Neutrophil (primary cell): Measurements from ENCODE around the gene NAV3.

ENCODE experiments used
- H3K27ac ChIP-seq: fragments of 200-600 bp; sonication (generic); 2 replicates; pipeline ENCODE4 v1.5.1; 2016; ENCODE audit warnings: mild to moderate bottlenecking, moderate library complexity
- H3K27me3 ChIP-seq: fragments of 200-600 bp; sonication (generic); 2 replicates; pipeline ENCODE4 v1.6.0; 2016; ENCODE audit warnings: mild to moderate bottlenecking
- H3K36me3 ChIP-seq: fragments of 200-600 bp; sonication (generic); 2 replicates; pipeline ENCODE4 v1.5.1; 2017
- H3K4me1 ChIP-seq, 2 experiments: fragments of 200-600 bp in 1 of 2; sonication (generic) in 1 of 2; 1 replicate in 1 of 2; 2 replicates in 1 of 2; pipeline versions ENCODE4 v1.5.1 to v1.6.1; 2013 to 2016; ENCODE audit warnings: low read depth in 1 of 2, low read length in 1 of 2, mild to moderate bottlenecking in 1 of 2, moderate library complexity in 1 of 2; ENCODE audit not compliant: control insufficient read depth in 1 of 2, insufficient read depth in 1 of 2
- H3K4me3 ChIP-seq, 2 experiments: fragments of 200-600 bp in 1 of 2; sonication (generic) in 1 of 2; 1 replicate in 1 of 2; 2 replicates in 1 of 2; pipeline ENCODE4 v1.5.1; 2013 to 2016; ENCODE audit warnings: low read depth in 1 of 2, low read length in 1 of 2, mild to moderate bottlenecking in 1 of 2, moderate library complexity in 1 of 2
- H3K9me3 ChIP-seq: fragments of 200-600 bp; sonication (generic); 2 replicates; pipeline ENCODE4 v1.5.1; 2016
- TF ChIP-seq, protein P1 (sequence below): fragments of 200-600 bp; sonication (generic); IDR thresholded peaks from 2 replicates; pipeline ENCODE4 v1.5.1; 2016; ENCODE audit warnings: antibody characterized with exemption

Gene NAV3

DNA sequence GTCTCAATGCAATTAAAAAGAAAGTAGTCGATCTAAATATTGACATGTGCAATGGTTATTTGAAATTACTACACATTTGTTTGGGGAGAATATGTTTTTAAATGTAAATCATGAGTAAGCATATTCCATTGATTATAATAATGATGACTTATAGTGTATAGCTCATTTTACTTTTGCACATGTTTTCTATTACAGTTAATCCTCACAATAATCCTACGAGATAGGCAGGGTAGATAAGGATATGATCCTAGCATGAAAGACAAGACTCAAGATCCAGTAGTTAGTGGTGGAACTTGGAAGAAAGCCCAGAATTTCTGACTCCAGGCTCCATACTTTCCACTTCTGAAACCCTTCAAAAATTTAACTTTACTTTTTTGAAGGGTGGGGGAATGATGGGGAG is 94.0 kb downstream of the NAV3 start:
- Histone ChIP-seq H3K9me3 (no peaks in the 10 kb centered on the region), H3K36me3 (no peaks in the 10 kb centered on the region), H3K27ac (no peak overlapping the region), H3K4me3 (no peak overlapping the region), H3K4me1 (no peaks in the 10 kb centered on the region), H3K27me3 (peaks cover 10% of the 10 kb centered on the region)
- TF ChIP-seq, protein P1, sequence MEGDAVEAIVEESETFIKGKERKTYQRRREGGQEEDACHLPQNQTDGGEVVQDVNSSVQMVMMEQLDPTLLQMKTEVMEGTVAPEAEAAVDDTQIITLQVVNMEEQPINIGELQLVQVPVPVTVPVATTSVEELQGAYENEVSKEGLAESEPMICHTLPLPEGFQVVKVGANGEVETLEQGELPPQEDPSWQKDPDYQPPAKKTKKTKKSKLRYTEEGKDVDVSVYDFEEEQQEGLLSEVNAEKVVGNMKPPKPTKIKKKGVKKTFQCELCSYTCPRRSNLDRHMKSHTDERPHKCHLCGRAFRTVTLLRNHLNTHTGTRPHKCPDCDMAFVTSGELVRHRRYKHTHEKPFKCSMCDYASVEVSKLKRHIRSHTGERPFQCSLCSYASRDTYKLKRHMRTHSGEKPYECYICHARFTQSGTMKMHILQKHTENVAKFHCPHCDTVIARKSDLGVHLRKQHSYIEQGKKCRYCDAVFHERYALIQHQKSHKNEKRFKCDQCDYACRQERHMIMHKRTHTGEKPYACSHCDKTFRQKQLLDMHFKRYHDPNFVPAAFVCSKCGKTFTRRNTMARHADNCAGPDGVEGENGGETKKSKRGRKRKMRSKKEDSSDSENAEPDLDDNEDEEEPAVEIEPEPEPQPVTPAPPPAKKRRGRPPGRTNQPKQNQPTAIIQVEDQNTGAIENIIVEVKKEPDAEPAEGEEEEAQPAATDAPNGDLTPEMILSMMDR: no peak

DNA sequence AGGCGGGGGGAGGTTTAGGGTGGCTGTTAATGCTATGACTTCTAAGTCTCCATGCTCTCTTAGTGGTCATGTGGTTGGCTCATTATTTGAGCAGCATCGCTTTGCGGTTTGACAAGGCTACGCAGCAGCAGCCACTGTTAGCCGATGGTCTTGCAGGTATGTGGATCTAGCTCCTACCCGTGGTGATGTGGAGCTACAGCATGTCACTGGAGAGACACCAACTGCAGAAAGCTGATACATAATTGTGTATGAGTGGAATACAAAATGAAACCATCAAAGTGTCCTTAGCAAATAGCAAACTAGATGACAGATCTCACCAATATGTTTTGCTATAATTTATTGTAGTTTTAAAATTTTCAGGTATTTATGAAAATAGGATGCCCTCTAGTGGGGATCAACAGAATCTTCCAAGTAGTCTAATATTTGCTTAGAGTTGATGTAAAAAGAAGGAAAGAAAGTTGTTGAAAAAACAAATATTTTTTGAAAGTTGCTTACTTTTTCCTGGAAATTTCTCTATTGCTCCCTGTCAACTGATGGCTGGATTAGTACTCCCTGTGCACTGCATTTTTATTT is 94.9 kb downstream of the NAV3 start:
- H3K27me3 ChIP-seq: peaks cover 10% of the 10 kb centered on the region
- TF ChIP-seq, protein P1: no peak
- no peak overlapping the region for H3K4me3 ChIP-seq
- H3K36me3 ChIP-seq: no peaks in the 10 kb centered on the region
- no peak overlapping the region for H3K27ac ChIP-seq
- no peaks in the 10 kb centered on the region for H3K9me3 ChIP-seq
- no peaks in the 10 kb centered on the region for H3K4me1 ChIP-seq

DNA sequence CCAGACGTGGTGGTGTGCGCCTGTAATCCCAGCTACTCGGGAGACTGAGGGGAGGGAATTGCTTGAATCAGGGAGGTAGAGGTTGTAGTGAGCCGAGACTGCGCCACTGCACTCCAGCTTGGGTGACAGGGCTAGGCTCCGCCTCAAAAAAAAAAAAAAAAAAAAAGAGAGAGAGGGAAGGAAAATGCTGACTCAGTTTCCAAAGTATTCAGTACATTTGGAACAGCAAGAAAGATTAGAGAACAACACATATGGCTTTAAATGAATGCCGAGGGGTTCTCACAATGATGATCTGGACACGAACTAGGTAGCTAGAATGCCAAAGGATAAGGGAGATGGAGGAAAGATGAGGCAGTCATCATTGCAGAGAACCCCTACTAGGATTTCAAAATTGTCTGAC is 97.4 kb downstream of the NAV3 start:
- Histone ChIP-seq H3K9me3 (no peaks in the 10 kb centered on the region), H3K27ac (no peak overlapping the region), H3K4me1 (no peaks in the 10 kb centered on the region), H3K4me3 (no peak overlapping the region), H3K36me3 (no peaks in the 10 kb centered on the region), H3K27me3 (peaks cover 10% of the 10 kb centered on the region)
- TF ChIP-seq, protein P1: no peak

DNA sequence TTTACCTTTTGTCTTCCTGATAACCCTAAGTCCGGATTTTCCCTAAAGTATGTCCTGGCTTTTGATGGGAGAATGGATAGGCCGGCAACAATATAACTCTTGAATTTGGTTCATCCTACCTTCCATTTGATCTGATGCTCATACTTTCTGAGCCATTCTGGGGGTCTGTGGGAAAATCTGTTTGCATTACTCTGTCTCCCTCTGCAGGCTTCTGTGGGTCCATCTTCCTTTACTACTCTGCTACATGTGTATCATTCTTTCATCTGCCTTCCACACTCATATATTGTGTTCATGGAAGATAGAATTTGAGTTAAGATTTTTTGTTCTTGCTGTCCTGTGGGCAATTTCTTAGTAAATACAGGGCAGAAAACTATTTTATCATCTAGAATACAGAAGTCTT is 101.5 kb downstream of the NAV3 start:
- H3K27ac ChIP-seq: no peak overlapping the region
- H3K4me1 ChIP-seq: no peaks in the 10 kb centered on the region
- H3K27me3 ChIP-seq: no peaks in the 10 kb centered on the region
- H3K36me3 ChIP-seq: no peaks in the 10 kb centered on the region
- H3K4me3 ChIP-seq: no peak overlapping the region
- H3K9me3 ChIP-seq: no peaks in the 10 kb centered on the region
- TF ChIP-seq, protein P1: no peak

DNA sequence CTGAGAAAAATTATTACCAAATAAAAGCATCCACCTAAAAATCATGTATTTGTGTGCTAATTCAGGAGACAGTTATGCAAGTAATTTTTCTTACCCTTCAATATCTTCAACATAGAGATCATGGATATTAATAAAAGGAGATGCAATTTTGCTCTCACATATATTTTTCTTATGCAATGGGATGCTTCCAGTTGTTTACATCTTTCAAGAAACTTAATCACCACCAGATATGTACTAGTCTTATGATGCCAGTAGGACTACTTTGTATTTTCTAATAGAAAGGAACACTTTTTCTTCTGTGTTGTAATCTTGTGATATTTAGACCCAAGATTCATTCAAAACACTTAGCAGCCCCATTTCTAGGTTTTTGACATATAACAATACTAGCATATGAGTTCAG is 107.6 kb downstream of the NAV3 start:
- no peak overlapping the region for H3K27ac ChIP-seq
- no peaks in the 10 kb centered on the region for H3K27me3 ChIP-seq
- TF ChIP-seq, protein P1: no peak
- H3K9me3 ChIP-seq: no peaks in the 10 kb centered on the region
- no peaks in the 10 kb centered on the region for H3K4me1 ChIP-seq
- H3K4me3 ChIP-seq: no peak overlapping the region
- no peaks in the 10 kb centered on the region for H3K36me3 ChIP-seq

DNA sequence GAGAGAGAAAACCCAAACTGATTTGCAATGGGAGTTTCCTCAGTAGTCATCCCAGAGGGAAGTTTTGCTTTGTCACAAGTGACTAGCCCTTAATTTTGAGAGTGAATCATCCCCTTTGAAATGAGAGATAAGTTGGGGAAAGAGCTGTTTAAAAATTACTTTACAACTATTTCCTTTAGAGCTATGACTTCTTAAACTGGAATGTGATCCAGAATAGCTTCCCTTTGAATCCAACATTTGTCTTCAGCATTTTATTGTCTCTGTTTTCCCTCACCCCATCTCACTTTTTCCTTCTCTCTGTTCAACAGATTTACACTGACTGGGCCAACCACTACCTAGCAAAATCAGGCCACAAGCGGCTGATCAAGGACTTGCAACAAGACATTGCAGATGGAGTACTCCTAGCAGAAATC is 109.3 kb downstream of the NAV3 start:
- H3K27me3 ChIP-seq: no peaks in the 10 kb centered on the region
- H3K36me3 ChIP-seq: no peaks in the 10 kb centered on the region
- no peaks in the 10 kb centered on the region for H3K9me3 ChIP-seq
- H3K4me3 ChIP-seq: no peak overlapping the region
- no peaks in the 10 kb centered on the region for H3K4me1 ChIP-seq
- TF ChIP-seq, protein P1: no peak
- no peak overlapping the region for H3K27ac ChIP-seq
